ENCODE measurements around the gene LY6G6C.

The LY6G6C gene

DNA sequence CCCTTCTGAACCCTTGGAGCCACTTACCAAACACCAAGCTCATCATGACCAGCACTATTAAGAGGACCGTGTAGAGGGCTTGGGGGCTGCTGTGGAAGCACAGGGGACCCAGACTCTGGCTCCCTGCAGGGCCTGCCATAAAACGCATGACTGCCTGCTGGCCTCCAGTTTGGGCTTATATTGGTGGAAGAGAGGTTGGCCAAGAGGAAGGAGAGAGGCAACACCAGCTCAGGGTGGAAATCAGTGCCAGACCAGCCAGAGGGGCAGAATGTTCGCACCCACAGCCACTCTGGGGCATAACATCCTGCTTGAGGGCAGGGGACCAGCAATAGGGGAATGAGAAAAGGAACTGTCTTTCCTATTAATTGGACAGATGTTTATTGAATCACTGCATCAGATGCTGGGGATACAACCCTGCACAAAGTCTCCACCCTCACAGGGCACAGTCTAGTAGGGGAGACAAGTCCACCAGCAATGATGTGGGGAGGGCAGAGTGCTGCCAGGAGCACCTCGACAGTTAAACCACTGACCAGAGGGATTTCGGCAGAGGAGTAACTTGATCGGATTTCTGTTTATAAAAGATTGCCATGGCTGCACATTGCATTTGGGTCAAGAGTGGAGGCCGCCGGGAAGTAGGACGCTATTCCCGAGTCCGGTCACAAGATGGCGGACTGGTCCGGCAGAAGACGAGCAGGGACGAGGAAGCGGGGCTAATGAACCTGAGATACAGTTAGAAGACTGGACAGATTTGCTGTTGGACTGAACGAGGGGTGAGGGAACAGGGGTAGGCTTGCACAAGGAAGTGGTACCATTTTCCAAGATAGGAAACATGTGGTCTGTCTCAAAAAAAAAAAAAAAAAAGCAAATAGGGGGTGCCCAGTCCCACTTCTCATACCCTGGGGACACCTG, 41.1 kb downstream of the LY6G6C start, which contains the start of gene LY6G5C:
Gene LY6G5C, minus strand, starts transcription at position 842 of the 909 bp plus-strand sequence. Its CDS starts 694 bp downstream, at position 148.
- Histone ChIP-seq H2BK120ac (ENCODE audit: low read depth, low read length) (peak within 1 kb of the TSS; percentile 12), H2AFZ (ENCODE audit: low read depth, low read length) (peak within 1 kb of the TSS; percentile 66), H3K79me1 (replicated peaks; ENCODE audit: low read length, poor library complexity, severe bottlenecking) (no peaks in the 10 kb centered on the region), H3K14ac (ENCODE audit: low read length in 2 of 2) (peak within 1 kb of the TSS in 1 of 2 experiments; percentile 6), H3K23ac (ENCODE audit: low read length in 2 of 2) (no peak within 1 kb of the TSS), H3K4me1 (ENCODE audit: control insufficient read depth, insufficient read depth, low read depth, low read length) (peaks cover 12% of the 10 kb centered on the region), H2BK5ac (ENCODE audit: low read depth, low read length, poor library complexity, severe bottlenecking) (no peak within 1 kb of the TSS), H3K4me3 (ENCODE audit: insufficient read depth in 1 of 2, low read depth in 1 of 2, low read length in 2 of 2) (peak within 1 kb of the TSS; percentile 48 to 75), H4K8ac (ENCODE audit: low read length) (peak within 1 kb of the TSS; percentile 78), H3K9ac (ENCODE audit: low read length) (peak within 1 kb of the TSS; percentile 81), H3K18ac (ENCODE audit: low read depth in 1 of 2, low read length in 2 of 2) (peak within 1 kb of the TSS; percentile 50 to 70), H2BK15ac (ENCODE audit: low read depth, poor library complexity, severe bottlenecking) (peak within 1 kb of the TSS; percentile 55), H3K36me3 (ENCODE audit: control insufficient read depth in 1 of 2, insufficient read depth in 2 of 2, low read depth in 1 of 2, low read length in 2 of 2) (peaks cover 14% of the 10 kb centered on the region in 2 experiments), H3K4me2 (ENCODE audit: low read length, poor library complexity, severe bottlenecking) (peak within 1 kb of the TSS; percentile 71), H4K91ac (ENCODE audit: low read length) (no peak within 1 kb of the TSS), H3K27me3 (ENCODE audit: control insufficient read depth in 1 of 2, insufficient read depth in 1 of 2, low read length in 2 of 2) (no peaks in the 10 kb centered on the region), H3K27ac (ENCODE audit: low read length, poor library complexity, severe bottlenecking) (peak within 1 kb of the TSS; percentile 53), H3K9me3 (ENCODE audit: control insufficient read depth, low read length) (no peaks in the 10 kb centered on the region), H3K4ac (ENCODE audit: low read depth in 1 of 2, low read length in 2 of 2) (peak within 1 kb of the TSS in 1 of 2 experiments; percentile 6), H2BK12ac (ENCODE audit: low read length in 2 of 2) (peak within 1 kb of the TSS in 1 of 2 experiments; percentile 38), H2AK5ac (ENCODE audit: low read length, severe bottlenecking) (no peak within 1 kb of the TSS)
- DNase-seq, result peak; percentile 90
- WGBS, result 14% methylated on average over 17 of the region's 17 CpGs

DNA sequence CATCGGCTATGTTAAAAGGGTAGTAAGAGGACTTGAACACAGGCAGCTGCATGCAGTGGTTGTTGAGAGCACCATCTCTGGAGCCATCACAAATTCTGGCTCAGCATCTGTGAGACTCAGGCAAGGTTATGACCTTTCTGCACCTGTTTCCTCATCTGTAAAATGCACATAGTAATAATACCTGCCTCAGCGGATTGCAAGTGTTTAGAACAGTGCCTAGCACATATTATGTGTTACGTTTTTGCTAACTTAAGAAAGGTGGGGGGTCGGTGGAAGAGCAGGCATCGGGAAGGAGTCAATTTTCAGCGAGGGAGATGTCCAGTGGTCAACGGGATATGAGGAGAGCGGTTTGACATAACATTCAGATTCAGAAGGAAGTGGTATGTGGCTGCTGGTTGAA, 43.6 kb downstream of the LY6G6C start:
- no peak overlapping the region for H3K4me3 ChIP-seq (ENCODE audit: insufficient read depth in 1 of 2, low read depth in 1 of 2, low read length in 2 of 2)
- H3K4me2 ChIP-seq (ENCODE audit: low read length, poor library complexity, severe bottlenecking), result no peak overlapping the region
- H3K14ac ChIP-seq (ENCODE audit: low read length in 2 of 2), result no peak overlapping the region
- no peak overlapping the region for H2BK120ac ChIP-seq (ENCODE audit: low read depth, low read length)
- peaks cover 18 to 22% of the 10 kb centered on the region in 2 experiments for H3K36me3 ChIP-seq (ENCODE audit: control insufficient read depth in 1 of 2, insufficient read depth in 2 of 2, low read depth in 1 of 2, low read length in 2 of 2)
- H4K91ac ChIP-seq (ENCODE audit: low read length), result no peak overlapping the region
- H2AFZ ChIP-seq (ENCODE audit: low read depth, low read length), result no peak overlapping the region
- H3K23ac ChIP-seq (ENCODE audit: low read length in 2 of 2), result no peak overlapping the region
- no peak for DNase-seq
- no peak overlapping the region for H4K8ac ChIP-seq (ENCODE audit: low read length)
- no peak overlapping the region for H2AK5ac ChIP-seq (ENCODE audit: low read length, severe bottlenecking)
- H3K9ac ChIP-seq (ENCODE audit: low read length), result no peak overlapping the region
- 82% methylated on average over 8 of the region's 8 CpGs for WGBS
- H3K27me3 ChIP-seq (ENCODE audit: control insufficient read depth in 1 of 2, insufficient read depth in 1 of 2, low read length in 2 of 2), result no peaks in the 10 kb centered on the region
- no peak overlapping the region for H2BK5ac ChIP-seq (ENCODE audit: low read depth, low read length, poor library complexity, severe bottlenecking)
- no peak overlapping the region for H3K27ac ChIP-seq (ENCODE audit: low read length, poor library complexity, severe bottlenecking)
- no peak overlapping the region for H2BK12ac ChIP-seq (ENCODE audit: low read length in 2 of 2)
- no peak overlapping the region for H2BK15ac ChIP-seq (ENCODE audit: low read depth, poor library complexity, severe bottlenecking)
- H3K18ac ChIP-seq (ENCODE audit: low read depth in 1 of 2, low read length in 2 of 2), result no peak overlapping the region
- H3K9me3 ChIP-seq (ENCODE audit: control insufficient read depth, low read length), result no peaks in the 10 kb centered on the region
- peaks cover 2% of the 10 kb centered on the region for H3K79me1 ChIP-seq (replicated peaks; ENCODE audit: low read length, poor library complexity, severe bottlenecking)
- H3K4ac ChIP-seq (ENCODE audit: low read depth in 1 of 2, low read length in 2 of 2), result no peak overlapping the region
- peaks cover 12% of the 10 kb centered on the region for H3K4me1 ChIP-seq (ENCODE audit: control insufficient read depth, insufficient read depth, low read depth, low read length)

GRCh38 chr6:31676904-31677303, 44.6 kb downstream of the LY6G6C start:
- H3K9ac ChIP-seq (ENCODE audit: low read length), result no peak overlapping the region
- H2BK120ac ChIP-seq (ENCODE audit: low read depth, low read length), result no peak overlapping the region
- H3K36me3 ChIP-seq (ENCODE audit: control insufficient read depth in 1 of 2, insufficient read depth in 2 of 2, low read depth in 1 of 2, low read length in 2 of 2), result peaks cover 25 to 33% of the 10 kb centered on the region in 2 experiments
- H4K8ac ChIP-seq (ENCODE audit: low read length), result no peak overlapping the region
- no peak overlapping the region for H2BK12ac ChIP-seq (ENCODE audit: low read length in 2 of 2)
- H3K9me3 ChIP-seq (ENCODE audit: control insufficient read depth, low read length), result no peaks in the 10 kb centered on the region
- no peak overlapping the region for H3K18ac ChIP-seq (ENCODE audit: low read depth in 1 of 2, low read length in 2 of 2)
- H2BK15ac ChIP-seq (ENCODE audit: low read depth, poor library complexity, severe bottlenecking), result no peak overlapping the region
- H3K4ac ChIP-seq (ENCODE audit: low read depth in 1 of 2, low read length in 2 of 2), result no peak overlapping the region
- no peak overlapping the region for H3K27ac ChIP-seq (ENCODE audit: low read length, poor library complexity, severe bottlenecking)
- H3K4me3 ChIP-seq (ENCODE audit: insufficient read depth in 1 of 2, low read depth in 1 of 2, low read length in 2 of 2), result no peak overlapping the region
- H3K27me3 ChIP-seq (ENCODE audit: control insufficient read depth in 1 of 2, insufficient read depth in 1 of 2, low read length in 2 of 2), result no peaks in the 10 kb centered on the region
- H3K14ac ChIP-seq (ENCODE audit: low read length in 2 of 2), result no peak overlapping the region
- no peak overlapping the region for H2AFZ ChIP-seq (ENCODE audit: low read depth, low read length)
- no peak overlapping the region for H2AK5ac ChIP-seq (ENCODE audit: low read length, severe bottlenecking)
- no peak overlapping the region for H3K23ac ChIP-seq (ENCODE audit: low read length in 2 of 2)
- H2BK5ac ChIP-seq (ENCODE audit: low read depth, low read length, poor library complexity, severe bottlenecking), result no peak overlapping the region
- H3K4me1 ChIP-seq (ENCODE audit: control insufficient read depth, insufficient read depth, low read depth, low read length), result peaks cover 11% of the 10 kb centered on the region
- H3K4me2 ChIP-seq (ENCODE audit: low read length, poor library complexity, severe bottlenecking), result no peak overlapping the region
- DNase-seq, result no peak
- 73% methylated on average over 3 of the region's 6 CpGs for WGBS
- H4K91ac ChIP-seq (ENCODE audit: low read length), result no peak overlapping the region
- H3K79me1 ChIP-seq (replicated peaks; ENCODE audit: low read length, poor library complexity, severe bottlenecking), result peaks cover 5% of the 10 kb centered on the region

DNA sequence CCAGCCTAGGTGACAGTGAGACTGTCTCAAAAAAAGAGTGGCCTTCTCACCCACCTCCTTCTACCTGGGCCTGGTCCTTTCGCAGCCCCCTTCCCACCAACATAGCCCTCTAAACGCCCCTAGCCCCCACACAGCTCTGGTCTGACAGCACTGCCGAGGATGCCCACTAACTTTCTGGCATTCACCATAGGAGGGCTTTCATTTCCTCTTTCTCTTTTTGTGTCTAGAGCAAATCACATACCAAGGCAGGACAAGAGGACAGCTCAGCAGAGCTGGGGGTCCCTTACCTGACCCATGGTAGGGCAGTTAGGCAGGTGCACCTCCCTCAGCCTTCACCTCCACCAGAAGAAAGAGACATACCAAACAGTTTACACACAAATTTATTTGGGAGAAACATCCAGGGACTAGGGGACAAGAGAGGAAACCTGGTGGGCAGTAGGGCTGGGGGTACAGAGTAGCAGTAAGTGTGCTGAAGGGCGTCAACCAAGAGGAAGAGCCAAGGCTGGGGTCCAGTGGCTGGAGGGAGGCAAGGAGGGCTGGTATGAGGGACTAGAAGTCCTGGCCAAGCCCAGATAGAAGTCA, 45.1 kb downstream of the LY6G6C start:
- no peaks in the 10 kb centered on the region for H3K9me3 ChIP-seq (ENCODE audit: control insufficient read depth, low read length)
- H3K18ac ChIP-seq (ENCODE audit: low read depth in 1 of 2, low read length in 2 of 2), result no peak overlapping the region
- H4K91ac ChIP-seq (ENCODE audit: low read length), result no peak overlapping the region
- no peak overlapping the region for H3K4ac ChIP-seq (ENCODE audit: low read depth in 1 of 2, low read length in 2 of 2)
- no peak overlapping the region for H3K9ac ChIP-seq (ENCODE audit: low read length)
- H2BK5ac ChIP-seq (ENCODE audit: low read depth, low read length, poor library complexity, severe bottlenecking), result no peak overlapping the region
- H2BK15ac ChIP-seq (ENCODE audit: low read depth, poor library complexity, severe bottlenecking), result no peak overlapping the region
- H3K36me3 ChIP-seq (ENCODE audit: control insufficient read depth in 1 of 2, insufficient read depth in 2 of 2, low read depth in 1 of 2, low read length in 2 of 2), result peaks cover 30 to 38% of the 10 kb centered on the region in 2 experiments
- peaks cover 8% of the 10 kb centered on the region for H3K79me1 ChIP-seq (replicated peaks; ENCODE audit: low read length, poor library complexity, severe bottlenecking)
- H3K27me3 ChIP-seq (ENCODE audit: control insufficient read depth in 1 of 2, insufficient read depth in 1 of 2, low read length in 2 of 2), result no peaks in the 10 kb centered on the region
- H2AFZ ChIP-seq (ENCODE audit: low read depth, low read length), result no peak overlapping the region
- no peak overlapping the region for H3K4me3 ChIP-seq (ENCODE audit: insufficient read depth in 1 of 2, low read depth in 1 of 2, low read length in 2 of 2)
- no peak overlapping the region for H3K4me2 ChIP-seq (ENCODE audit: low read length, poor library complexity, severe bottlenecking)
- no peak overlapping the region for H2AK5ac ChIP-seq (ENCODE audit: low read length, severe bottlenecking)
- H4K8ac ChIP-seq (ENCODE audit: low read length), result no peak overlapping the region
- DNase-seq, result no peak
- no peak overlapping the region for H2BK12ac ChIP-seq (ENCODE audit: low read length in 2 of 2)
- H2BK120ac ChIP-seq (ENCODE audit: low read depth, low read length), result no peak overlapping the region
- peaks cover 6% of the 10 kb centered on the region for H3K4me1 ChIP-seq (ENCODE audit: control insufficient read depth, insufficient read depth, low read depth, low read length)
- no peak overlapping the region for H3K14ac ChIP-seq (ENCODE audit: low read length in 2 of 2)
- 88% methylated on average over 4 of the region's 4 CpGs for WGBS
- H3K23ac ChIP-seq (ENCODE audit: low read length in 2 of 2), result no peak overlapping the region
- H3K27ac ChIP-seq (ENCODE audit: low read length, poor library complexity, severe bottlenecking), result no peak overlapping the region
